Measurements from ENCODE around the gene TLE2. TPM values are rescaled to one million over a fixed set of nuclear protein-coding genes. Genes with fewer than 3 reads are reported as not detected.

TLE2 gene
- total and polyA plus RNA-seq, 9 of the 15 experiments (the other 6 are each of a cell fraction or from before 2014, with no cell fraction given): 0.35 to 13.1 (median 6.2) TPM

DNA sequence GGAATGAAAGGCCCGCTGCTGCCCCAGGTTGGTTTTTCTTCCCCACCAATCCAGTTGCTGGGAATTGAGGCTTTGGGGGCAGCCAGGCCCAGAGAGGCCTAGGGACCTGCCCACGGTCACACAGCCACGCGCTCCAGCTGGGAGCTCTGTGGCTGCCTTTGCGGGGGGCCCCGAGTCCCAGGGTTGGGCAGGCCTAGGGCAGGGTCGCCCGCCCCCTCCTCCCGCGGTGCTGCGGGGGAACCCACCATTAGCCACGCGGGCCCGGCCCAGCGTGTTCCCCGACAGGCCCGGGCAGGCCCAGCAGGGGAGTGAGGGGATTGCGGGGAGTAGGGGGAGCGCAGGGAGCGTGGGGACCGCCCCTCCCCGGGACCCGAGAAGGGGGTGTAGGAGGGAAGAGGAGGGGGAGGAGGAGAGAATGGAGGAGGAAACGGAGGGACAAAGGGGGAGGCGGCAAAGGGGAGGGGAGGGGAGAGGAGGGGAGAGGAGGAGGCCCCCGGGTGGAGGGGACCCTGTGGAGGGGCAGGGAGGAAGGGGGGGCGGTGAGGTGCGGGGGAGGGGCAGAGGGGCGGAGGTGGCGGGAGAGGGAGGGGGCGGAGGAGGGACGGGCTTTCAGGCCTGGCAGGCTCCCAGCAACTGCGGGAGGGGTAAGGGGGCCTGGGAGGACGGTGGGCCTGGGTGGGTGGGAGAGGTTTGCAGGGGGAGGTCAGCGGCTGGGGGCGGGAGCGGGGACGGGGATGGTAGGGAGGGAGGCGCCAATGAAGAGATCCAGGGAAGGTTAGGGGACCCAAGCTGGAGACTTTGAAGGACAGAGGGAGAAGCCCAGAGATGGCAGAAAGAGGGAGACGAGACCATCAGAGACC, 12.9 kb upstream of the TLE2 start (continued):
- TF ChIP-seq CHD4 (IDR thresholded peaks at IDR 0.05; ENCODE audit: insufficient read depth, insufficient replicate concordance, low read depth, low read length, poor library complexity, severe bottlenecking) (peak; percentile 71), RCOR1 (IDR thresholded peaks at IDR 0.05; ENCODE audit: borderline replicate concordance in 1 of 2, low read depth in 2 of 2, low read length in 2 of 2) (0 out of 4 replicates have a peak, but pooled peaks of 1 of the 2 experiments have one; percentile 32), KDM1A (IDR thresholded peaks at IDR 0.05) (peak; percentile 44 to 64; a peak in 3 of 4 replicates), BCOR (IDR thresholded peaks at IDR 0.05) (peak; percentile 74), ZFX (CRISPR knock-in tag; IDR thresholded peaks at IDR 0.05) (peak; percentile 71), NFIC (IDR thresholded peaks at IDR 0.05) (0 out of 2 replicates have a peak, but pooled peaks have one; percentile 11), HDAC2 (IDR thresholded peaks at IDR 0.05) (0 out of 2 replicates have a peak, but pooled peaks have one; percentile 36), PCBP1 (IDR thresholded peaks at IDR 0.05; ENCODE audit: low read depth, low read length, poor library complexity, severe bottlenecking) (peak; percentile 86), FIP1L1 (IDR thresholded peaks at IDR 0.05; ENCODE audit: low read depth, low read length, poor library complexity, severe bottlenecking) (peak; percentile 32), CBX1 (IDR thresholded peaks at IDR 0.05; ENCODE audit: low read depth) (0 out of 2 replicates have a peak, but pooled peaks have one; percentile 41), SMARCA5 (IDR thresholded peaks at IDR 0.05) (0 out of 2 replicates have a peak, but pooled peaks have one; percentile 67), HDAC1 (IDR thresholded peaks at IDR 0.05) (0 out of 4 replicates have a peak, but pooled peaks of 1 of the 2 experiments have one; percentile 22), ELF4 (CRISPR knock-in tag; IDR thresholded peaks at IDR 0.05) (no peak), ZBTB7A (IDR thresholded peaks at IDR 0.05; ENCODE audit: borderline replicate concordance, control insufficient read depth, low read depth, low read length) (0 out of 2 replicates have a peak, but pooled peaks have one; percentile 46), PHF8 (IDR thresholded peaks at IDR 0.05; ENCODE audit: borderline replicate concordance, low read length) (peak; percentile 34; the same call in 1 of the 2 replicates)
- TF ChIP-seq, protein P1, sequence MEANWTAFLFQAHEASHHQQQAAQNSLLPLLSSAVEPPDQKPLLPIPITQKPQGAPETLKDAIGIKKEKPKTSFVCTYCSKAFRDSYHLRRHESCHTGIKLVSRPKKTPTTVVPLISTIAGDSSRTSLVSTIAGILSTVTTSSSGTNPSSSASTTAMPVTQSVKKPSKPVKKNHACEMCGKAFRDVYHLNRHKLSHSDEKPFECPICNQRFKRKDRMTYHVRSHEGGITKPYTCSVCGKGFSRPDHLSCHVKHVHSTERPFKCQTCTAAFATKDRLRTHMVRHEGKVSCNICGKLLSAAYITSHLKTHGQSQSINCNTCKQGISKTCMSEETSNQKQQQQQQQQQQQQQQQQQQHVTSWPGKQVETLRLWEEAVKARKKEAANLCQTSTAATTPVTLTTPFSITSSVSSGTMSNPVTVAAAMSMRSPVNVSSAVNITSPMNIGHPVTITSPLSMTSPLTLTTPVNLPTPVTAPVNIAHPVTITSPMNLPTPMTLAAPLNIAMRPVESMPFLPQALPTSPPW (CRISPR knock-in tag; IDR thresholded peaks at IDR 0.05): peak; percentile 73
- TF ChIP-seq, protein P2, sequence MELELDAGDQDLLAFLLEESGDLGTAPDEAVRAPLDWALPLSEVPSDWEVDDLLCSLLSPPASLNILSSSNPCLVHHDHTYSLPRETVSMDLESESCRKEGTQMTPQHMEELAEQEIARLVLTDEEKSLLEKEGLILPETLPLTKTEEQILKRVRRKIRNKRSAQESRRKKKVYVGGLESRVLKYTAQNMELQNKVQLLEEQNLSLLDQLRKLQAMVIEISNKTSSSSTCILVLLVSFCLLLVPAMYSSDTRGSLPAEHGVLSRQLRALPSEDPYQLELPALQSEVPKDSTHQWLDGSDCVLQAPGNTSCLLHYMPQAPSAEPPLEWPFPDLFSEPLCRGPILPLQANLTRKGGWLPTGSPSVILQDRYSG (tag; conservative IDR thresholded peaks at IDR 0.05; ENCODE audit: low read depth): no peak
